ENCODE data around the gene LRRC74B.
"Not testable (repeated sequence)": the region's sequence is repeated elsewhere in the genome, so short reads cannot be mapped to it uniquely, and the experiment has no call there.

The LRRC74B gene

DNA sequence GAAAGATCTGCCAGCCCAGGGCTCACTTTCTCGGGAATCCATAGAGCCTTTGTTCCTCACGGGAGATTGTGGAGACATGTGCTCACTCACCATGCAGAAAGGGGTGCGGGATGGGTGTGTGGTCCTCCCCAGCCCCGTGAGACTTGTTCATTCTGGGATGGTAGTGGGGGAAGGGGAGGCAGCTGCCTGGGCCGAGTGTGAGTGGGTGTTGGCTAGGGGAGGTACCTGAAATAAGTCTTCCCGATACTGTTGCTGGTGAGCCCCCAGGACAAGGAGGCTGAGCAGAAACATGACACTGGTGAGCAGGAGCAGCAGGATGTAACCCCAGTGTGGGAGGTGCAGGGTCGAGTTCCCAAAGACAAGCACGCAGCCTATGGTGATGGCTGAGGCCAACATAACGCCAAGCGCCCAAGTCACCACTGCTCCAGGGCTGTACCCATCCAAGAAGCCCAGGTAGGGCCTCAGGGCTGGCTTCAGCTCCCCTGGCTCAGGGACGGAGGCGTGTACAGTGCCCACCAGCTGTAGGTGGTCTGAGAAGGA lies 16.2 kb upstream of the LRRC74B start:
- in situ Hi-C loops (cut with MboI; ENCODE audit: low pct_unique_long_range_greater_than_20kb, low sequenced_read_pairs): no loop called here
- no peak for DNase-seq

DNA sequence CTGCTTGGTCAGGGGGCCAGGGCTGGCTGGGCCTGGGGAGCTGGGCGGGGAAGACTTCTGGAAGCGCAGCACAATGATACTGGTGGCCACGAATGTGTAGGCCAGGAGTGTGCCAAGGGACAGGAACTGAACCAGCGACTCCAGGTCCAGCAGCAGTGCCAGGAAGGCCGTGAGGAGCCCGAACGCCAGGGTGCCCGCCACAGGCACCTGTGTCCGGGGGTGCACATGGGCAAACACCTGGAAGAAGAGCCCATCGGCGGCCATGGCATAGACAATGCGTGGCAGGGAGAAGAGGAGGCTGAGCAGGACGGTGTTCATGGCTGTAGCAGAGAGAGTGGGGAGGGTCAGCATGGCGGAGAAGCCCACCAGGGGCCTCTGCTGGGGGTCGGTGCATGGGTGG lies 15.7 kb upstream of the LRRC74B start:
- in situ Hi-C loops (cut with MboI; ENCODE audit: low pct_unique_long_range_greater_than_20kb, low sequenced_read_pairs): no loop called here
- no peak for DNase-seq

DNA sequence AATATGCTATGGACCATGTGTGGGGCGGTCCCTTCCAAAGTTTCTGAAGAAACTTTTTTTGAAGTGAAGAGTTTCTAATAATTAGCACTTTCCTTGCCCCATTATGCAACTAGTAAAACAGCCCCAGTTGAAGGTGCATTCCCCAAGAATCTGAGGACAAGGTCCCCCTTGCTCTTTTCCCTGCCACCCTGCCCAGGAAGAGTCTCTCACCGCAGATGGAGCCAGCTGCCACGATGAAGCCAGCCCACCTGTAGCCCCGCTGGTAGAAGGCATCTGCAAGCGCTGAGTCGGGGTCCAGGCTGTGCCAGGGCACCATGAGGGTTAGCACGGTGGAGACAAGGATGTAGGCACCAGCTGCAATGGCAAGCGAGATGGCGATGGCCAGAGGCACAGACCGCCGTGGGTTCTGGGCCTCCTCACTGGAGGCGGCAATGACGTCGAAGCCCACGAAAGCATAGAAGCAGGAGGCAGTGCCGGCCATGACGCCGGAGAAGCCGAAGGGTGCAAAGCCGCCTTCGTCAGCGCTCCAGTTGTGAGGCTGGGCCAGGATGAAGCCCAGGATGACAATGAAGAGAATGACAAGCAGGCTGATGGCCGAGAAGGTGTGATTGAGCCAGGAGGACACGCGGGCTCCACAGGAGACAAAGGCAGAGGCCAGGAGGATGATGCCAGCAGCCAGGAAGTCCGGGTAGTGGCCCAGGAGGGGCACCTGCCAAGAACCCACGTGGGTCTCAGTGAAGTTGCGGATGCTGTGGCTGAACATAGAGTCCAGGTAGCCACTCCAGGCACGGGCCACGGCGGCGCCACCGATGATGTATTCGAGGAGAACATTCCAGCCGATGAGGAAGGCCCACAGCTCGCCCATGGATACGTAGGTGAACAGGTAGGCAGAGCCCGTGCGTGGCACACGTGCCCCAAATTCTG lies 14.9 kb upstream of the LRRC74B start:
- no peak for DNase-seq
- in situ Hi-C loops (cut with MboI; ENCODE audit: low pct_unique_long_range_greater_than_20kb, low sequenced_read_pairs): no loop called here

DNA sequence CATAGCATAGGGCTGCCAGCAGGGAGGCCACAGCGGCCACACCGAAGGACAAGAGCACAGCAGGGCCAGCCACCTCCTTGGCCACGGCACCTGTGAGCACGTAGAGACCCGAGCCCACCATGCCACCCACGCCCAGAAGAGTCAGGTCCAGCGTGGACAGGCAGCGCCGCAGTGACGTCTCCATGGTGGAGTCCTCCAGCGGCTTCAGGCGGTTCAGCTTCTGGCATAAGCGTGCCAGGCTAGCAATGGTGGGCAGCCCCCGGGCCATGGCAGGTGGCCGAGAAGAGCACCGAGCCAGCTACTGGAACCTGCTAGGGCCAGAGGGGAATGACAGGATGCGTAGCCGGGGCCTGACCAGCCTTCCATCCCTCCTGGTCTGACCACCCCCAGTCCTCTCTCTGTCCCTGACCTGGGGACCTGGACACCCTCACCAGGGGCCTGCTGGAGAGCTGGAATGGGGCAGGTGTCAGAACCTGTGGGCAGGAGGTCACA lies 14.2 kb upstream of the LRRC74B start:
- no peak for DNase-seq
- in situ Hi-C loops (cut with MboI; ENCODE audit: low pct_unique_long_range_greater_than_20kb, low sequenced_read_pairs): no loop called here

DNA sequence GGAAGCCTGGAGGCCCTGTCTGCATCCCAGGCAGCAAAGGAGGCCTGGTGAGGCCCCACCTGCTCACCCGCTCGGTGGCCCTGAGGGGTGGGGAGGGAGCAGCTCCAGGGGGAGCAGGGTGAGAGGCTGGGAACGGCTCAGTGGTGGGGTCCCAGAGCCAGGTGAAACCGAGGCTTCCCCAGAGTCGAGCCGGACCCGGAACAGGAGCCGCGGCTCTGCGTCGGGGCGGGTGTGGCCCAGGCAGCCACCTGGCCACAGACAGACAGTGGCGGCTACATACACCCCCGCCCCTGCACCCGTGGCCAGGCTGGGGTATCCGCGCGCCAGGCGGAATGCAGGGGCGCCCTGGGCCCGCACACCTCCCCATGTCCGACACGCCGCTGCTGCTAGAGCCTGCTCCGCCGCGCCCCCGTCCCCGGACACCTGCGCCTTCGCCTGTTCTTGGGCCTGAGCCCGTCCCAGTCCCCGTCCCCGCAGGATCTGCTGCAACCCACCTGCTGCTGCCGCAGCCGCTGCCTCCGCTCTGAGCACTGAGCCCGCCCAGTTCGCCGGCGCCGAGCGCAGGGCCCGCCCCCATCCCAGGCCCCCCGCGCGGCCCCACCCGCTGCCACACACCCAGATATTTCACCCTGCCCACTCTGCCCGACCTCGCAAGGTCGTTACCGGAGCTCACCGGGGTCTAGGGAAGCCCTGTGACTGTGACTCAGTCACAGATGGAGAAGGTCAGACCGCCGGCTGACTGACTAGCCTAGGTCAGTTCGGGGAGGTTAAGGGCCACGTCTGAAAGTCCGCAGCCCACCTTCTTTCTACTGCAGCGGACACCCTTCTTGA lies 13.5 kb upstream of the LRRC74B start, which contains the start of gene SLC7A4:
SLC7A4 (minus strand) TSS at position 525 of the 831 bp plus-strand sequence. CDS start 749 bp downstream, outside the sequence.
- DNase-seq: no peak
- in situ Hi-C loops (cut with MboI; ENCODE audit: low pct_unique_long_range_greater_than_20kb, low sequenced_read_pairs): no loop called here

DNA sequence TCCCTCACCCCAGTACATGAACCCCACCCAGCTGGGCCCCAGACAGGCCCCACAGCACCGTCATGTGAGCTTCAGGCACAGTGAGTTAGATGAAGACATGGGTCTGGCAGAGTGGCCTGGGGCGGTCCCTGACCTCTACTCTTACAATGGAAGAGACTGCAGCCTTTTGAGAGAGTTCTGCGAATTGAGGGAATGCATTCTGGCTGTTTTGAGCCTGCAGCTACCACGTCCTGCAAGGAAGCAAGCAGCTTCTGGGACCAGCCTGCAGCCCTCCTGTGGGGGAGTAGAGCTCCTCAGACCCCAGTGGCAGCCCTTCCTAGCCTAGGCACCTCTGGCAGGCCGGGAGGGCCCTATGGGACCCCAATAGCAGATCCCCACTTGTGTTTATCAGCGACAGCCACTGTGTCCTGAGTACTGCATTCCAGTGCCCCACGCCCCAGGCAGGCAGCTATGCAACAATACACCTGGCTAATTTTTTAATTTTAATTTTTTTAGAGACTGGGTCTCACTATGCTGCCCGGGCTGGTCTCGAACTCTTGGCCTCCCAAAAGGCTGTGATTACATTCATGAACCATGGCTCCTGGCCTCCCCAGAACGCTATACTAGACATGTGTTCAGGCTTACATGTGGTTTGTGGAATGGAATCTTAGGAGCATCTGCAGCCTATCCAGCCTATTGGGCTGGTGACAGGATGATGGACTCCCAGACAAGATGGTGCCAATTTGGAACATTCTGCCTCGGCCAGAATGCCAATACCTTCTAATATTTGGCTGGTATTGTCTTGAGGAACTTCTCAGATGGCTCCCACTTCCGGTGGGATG lies 12.7 kb upstream of the LRRC74B start:
- in situ Hi-C loops (cut with MboI; ENCODE audit: low pct_unique_long_range_greater_than_20kb, low sequenced_read_pairs): no loop called here
- DNase-seq: no peak

DNA sequence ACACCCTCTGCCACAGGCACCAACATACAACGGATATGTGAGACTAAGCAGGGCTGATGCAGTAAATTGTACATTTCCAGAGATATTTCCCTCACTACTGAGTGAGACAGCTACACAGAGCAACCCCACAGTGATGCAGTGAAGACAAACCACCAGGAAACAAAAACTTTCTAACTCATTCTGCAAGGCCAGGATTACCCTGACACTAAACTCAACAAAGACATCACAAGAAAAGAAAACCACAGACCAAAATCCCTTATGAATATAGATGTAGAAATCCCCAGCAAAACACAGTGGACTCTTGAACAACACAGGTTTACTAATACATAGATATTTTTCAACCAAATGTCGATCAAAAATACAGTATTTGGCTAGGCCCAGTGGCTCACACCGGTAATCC lies 11.9 kb upstream of the LRRC74B start:
- in situ Hi-C loops (cut with MboI; ENCODE audit: low pct_unique_long_range_greater_than_20kb, low sequenced_read_pairs): no loop called here
- no peak for DNase-seq

DNA sequence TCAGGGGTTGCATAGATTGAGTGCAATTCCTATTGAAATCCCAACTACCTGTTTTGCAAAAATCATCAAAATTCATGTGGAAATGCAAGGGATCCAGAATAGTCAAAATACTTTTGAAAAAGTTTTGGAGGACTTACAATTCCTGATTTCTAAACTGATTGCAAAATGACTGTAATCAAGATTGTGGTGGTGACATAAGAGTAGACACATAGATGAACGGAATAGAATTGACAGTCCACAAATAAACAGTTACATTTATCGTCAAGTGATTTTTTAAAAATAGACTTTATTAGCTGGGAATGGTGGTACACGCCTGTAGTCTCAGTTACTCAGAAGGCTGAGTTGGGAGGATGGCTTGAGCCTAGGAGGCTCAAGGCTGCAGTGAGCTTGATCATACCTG lies 10.8 kb upstream of the LRRC74B start:
- DNase-seq: no peak
- in situ Hi-C loops (cut with MboI; ENCODE audit: low pct_unique_long_range_greater_than_20kb, low sequenced_read_pairs): no loop called here

DNA sequence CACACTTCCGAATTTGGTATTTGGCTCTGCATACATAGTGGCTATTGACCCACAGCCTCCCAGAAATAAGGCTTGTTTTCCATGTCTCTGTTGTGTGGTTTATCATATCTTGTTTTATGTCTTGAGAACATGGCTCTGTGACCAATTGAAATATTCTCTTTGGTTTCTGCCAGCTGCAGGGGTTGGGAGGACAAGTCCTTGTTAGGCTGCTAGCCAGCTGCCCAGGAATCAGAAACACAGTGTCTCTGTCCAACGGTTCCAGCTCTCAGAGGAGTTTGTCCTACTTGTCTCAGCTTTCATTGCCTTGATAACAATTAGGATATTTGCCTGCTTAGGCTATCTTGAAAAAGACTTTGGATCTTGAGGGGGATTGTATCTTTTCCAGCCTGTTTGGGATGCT lies 7.3 kb upstream of the LRRC74B start:
- DNase-seq: no peak
- in situ Hi-C loops (cut with MboI; ENCODE audit: low pct_unique_long_range_greater_than_20kb, low sequenced_read_pairs): no loop called here

DNA sequence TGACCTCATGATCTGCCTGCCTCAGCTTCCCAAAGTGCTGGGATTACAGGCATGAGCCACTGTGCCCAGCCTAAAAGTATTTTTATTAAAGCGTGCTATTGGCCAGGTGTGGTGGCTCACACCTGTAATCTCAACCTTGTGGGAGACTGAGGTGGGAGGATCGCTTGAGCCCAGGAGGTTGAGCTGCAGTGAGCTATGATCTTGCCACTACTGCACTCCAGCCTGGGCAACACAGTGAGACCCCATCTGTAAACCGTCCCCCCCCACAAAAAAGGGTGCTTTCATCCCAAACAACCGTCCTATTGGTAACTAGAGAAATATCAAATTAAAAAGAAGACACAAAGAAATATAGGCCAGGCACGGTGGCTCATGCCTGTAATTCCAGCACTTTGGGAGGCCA lies 6.6 kb upstream of the LRRC74B start:
- in situ Hi-C loops (cut with MboI; ENCODE audit: low pct_unique_long_range_greater_than_20kb, low sequenced_read_pairs); DNase-seq: not testable (repeated sequence)

DNA sequence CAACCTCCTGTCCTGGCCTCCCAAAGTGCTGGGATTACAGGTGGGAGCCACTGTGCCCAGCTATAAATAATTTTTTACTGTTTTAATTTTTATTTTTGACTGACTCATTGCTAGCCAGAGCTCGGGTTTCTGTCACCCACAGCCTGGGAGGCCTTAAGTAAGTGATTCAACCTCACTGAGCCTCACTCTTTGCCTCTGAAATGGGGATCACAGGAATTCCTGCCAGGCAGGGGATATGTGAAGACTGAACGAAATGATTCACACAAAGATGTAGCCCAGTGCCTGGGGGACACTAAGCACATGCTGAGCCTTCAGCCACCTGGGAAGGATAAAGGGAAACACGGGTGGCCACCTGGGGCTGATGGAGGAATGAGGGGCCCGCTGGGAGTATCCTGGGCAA lies 3.8 kb upstream of the LRRC74B start:
- in situ Hi-C loops (cut with MboI; ENCODE audit: low pct_unique_long_range_greater_than_20kb, low sequenced_read_pairs): no loop called here
- DNase-seq: no peak

DNA sequence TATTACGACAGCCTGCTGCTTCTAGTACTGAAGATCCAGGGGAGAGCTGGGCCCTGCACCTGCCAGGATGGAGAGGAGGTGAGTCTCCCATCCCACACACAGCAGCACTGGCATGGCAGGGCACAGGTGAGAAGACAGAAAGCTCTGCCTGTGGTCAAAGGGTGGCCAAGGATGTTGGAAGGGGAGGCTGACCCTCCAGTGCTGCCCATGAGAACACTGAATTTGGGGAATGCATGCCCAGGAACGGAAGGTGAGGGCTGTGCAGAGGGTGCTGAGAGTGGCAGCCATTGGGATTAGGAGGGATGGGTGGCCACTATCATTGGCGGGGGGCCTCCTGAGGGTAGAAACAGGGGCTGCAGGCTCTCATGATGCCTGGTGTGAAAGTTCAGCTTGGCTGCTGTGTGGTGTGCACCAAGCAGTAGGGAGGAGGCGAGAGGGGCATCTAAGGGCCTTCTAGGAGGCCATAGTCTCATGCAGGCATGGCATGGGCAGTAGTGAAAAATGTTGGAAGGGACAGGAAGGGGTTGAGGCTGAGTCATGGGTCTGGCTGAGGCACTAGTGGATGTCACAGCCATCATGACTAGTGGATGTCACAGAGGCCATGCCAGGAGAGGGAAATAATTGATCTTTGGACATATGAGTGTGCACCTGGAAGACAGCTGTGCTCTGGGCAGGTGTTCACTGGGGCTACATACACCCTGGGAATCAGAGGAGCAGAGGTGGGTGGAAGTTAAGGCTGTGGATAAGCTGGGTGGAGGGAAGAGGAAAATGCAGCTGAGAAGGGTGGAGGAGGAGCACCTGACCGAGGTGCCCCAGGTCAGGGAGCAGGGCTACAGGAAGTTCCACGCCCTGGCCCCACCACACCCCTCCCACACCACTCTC lies 2.5 kb upstream of the LRRC74B start:
- no peak for DNase-seq
- in situ Hi-C loops (cut with MboI; ENCODE audit: low pct_unique_long_range_greater_than_20kb, low sequenced_read_pairs): no loop called here

DNA sequence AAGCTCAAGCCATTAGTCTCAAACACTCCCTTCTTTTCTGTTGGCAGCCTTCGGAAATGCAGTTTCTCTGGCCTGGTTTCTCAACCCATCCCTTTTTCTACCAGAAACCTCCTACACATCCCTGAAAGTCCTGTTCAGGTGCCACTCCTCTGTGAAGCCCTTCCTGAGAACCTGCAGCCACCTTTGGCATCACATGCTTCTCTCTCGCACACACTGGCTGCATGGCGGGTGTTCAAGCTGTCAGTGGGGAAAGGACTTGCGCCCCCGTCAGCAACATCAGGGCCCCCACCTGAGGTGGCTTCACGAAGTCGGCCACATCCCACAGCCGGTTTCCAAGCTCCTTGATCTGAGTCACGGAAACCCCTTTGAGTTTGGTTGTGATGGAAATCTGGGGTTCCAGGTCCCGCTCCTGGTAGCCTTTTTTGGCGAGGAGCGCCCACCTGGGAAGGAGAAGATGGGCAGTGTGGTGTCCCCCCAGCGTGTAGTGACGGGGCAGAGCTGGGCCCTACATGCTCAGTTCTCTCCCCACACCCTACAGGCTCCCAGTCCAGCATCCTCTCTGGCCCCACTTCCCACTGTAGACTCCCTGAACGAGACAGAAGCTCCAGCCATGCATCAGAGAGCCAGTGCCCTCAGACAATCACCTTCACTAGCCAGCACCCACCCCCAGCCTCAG lies 1.7 kb upstream of the LRRC74B start:
- in situ Hi-C loops (cut with MboI; ENCODE audit: low pct_unique_long_range_greater_than_20kb, low sequenced_read_pairs): no loop called here
- DNase-seq: no peak

DNA sequence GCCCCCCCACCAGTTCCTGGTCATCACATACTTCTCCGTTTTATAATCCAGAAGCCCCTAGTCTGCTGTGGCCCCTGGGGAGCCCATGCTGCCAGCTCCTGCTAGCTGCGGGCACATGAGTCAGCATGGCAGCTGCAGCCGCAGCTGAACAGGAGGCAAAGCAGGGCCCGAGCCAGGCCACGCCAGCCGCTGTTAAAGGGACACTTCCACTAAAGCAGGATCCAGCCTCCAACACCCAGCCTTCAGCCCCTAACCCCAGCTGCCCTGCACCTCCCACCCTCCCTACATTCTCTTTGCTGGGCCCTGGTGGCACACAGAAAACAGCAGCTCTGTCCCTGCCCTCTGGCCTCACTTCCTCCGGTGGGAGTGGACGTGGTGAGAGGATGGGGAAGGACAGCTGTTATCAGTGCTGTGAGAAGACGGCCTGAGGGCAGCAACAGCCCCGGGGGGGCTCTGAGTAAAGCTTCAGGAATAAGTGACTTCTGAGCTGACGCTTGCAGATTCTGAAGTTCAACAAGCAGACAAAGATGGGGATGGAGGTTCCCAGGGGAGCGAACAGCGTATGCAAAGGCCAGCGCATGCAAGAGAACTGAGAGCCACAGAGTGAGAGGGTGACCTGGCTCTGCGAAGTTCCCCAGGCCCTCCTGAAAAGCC lies 688 bp upstream of the LRRC74B start:
- DNase-seq: peak; percentile 9
- in situ Hi-C loops (cut with MboI; ENCODE audit: low pct_unique_long_range_greater_than_20kb, low sequenced_read_pairs): no loop called here

DNA sequence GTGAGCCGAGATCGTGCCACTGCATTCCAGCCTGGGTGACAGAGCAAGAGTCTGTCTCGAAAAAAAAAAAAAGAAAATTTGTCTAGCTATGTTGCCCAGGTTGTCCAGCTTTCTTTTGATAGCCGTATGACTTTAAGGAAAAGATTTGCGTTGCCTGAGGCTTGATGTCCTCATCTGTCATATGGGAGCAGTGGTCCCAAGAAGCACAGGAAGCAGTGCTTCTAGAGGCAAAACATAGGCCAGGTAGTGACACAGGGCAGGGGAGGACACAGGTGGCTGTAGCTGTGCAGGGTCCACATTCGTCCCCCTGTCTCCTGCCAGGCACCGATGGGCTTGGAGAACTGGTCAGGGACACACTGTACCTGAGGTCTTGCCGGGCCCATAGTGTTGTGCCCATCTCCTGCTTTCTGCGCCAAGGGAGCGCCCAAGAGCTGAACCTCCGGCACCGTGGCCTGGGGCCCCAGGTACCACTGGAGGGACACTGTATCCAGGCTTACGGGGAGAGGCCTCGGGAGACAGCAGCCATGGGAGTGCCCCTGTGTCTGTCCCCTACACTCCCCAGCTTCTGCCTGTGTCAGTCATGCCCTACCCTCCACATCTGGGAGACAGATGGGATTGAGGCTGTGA lies 1.4 kb downstream of the LRRC74B start:
- in situ Hi-C loops (cut with MboI; ENCODE audit: low pct_unique_long_range_greater_than_20kb, low sequenced_read_pairs): no loop called here
- no peak for DNase-seq

DNA sequence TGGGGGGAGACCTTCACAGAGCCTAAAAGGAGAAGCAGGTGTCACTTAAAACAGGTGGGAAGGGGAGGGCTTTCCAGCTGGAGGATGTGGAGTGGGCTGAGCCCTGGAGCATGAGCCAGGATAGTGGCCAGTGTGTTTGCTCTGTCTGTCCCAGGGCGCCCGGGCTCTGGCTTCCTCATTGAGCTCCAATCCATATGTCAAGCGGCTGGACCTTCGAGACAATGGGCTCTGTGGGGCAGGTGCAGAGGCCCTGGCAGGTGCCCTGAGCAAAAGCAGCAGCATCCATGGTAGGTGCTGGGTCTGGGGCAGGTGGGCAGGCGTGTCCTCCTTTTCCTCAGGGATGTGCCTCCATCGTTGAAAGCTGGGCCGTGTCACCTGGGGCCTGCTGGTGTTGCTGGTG lies 2.0 kb downstream of the LRRC74B start:
- in situ Hi-C loops (cut with MboI; ENCODE audit: low pct_unique_long_range_greater_than_20kb, low sequenced_read_pairs): no loop called here
- no peak for DNase-seq

DNA sequence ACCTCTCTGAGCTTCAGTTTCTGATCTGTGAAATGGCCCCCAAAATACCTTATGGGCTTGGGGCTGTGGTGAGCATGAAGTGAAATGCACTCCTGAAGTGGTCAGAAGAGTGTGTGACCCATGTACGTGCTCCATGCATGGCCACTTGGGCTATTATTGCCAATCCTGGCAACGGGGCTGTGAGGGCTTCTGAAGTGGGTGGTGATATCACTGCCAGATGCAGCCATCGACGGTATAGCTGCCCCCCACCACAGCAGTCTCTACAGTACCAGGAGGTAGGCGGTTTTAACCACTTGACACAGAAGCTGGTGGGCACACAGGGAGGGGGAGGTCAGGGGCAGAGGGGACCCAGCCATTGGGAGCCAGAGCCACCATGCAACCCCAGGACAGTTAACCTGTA lies 2.7 kb downstream of the LRRC74B start:
- DNase-seq; in situ Hi-C loops (cut with MboI; ENCODE audit: low pct_unique_long_range_greater_than_20kb, low sequenced_read_pairs): not testable (repeated sequence)
